Transverse colon (tissue), 4 donors: ENCODE data around the gene KAZN.

Source experiments
- EP300 ChIP-seq: sonication (generic); formaldehyde crosslinking; IDR thresholded peaks from one replicate; pipeline ENCODE4 v1.6.1; 2017; ENCODE audit warnings: antibody characterized with exemption, low read depth
- POLR2A ChIP-seq: fragments of 450-650 bp; IDR thresholded peaks from one replicate; pipeline ENCODE4 v1.6.1; 2016; ENCODE audit warnings: antibody characterized with exemption, mild to moderate bottlenecking, moderate library complexity
- POLR2AphosphoS5 ChIP-seq, 3 donors: sonication (generic); formaldehyde crosslinking; IDR thresholded peaks; one replicate each; pipeline ENCODE4 v1.6.1; 2016; ENCODE audit warnings: antibody characterized with exemption in 3 of 3
- TF ChIP-seq, protein P1 (sequence below), 5 experiments: fragments of 200-600 bp in 3 of 5; fragments of 450-650 bp in 2 of 5; sonication (generic) in 3 of 5; IDR thresholded peaks; 1 replicate in 2 of 5; 2 replicates in 3 of 5; pipeline ENCODE4 v1.5.1; 2016 to 2017; ENCODE audit warnings: antibody characterized with exemption in 5 of 5, inconsistent platforms in 3 of 5, mild to moderate bottlenecking in 2 of 5, moderate library complexity in 1 of 5

DNA sequence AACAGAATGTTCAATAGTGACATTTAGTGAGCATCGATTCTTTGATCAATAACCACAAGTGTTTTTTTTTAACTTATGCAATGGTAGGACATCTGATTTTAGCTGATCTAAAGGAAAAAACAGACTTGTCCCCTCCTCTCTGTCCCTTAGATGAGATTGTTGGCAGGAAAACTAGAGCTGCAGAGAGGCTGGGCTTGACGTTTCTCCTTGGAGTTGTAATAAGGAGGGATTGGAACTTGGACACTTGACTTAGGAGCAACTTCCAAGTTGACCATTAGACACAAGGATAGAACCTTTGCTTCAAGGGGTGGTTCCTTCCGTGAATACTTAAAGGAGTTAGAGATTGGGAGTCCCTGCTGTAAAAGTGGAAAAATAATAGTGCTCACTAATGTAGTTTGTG, 49.9 kb downstream of the KAZN start:
- TF ChIP-seq POLR2AphosphoS5 (IDR thresholded peaks at IDR 0.05), result no peak
- TF ChIP-seq, protein P1, sequence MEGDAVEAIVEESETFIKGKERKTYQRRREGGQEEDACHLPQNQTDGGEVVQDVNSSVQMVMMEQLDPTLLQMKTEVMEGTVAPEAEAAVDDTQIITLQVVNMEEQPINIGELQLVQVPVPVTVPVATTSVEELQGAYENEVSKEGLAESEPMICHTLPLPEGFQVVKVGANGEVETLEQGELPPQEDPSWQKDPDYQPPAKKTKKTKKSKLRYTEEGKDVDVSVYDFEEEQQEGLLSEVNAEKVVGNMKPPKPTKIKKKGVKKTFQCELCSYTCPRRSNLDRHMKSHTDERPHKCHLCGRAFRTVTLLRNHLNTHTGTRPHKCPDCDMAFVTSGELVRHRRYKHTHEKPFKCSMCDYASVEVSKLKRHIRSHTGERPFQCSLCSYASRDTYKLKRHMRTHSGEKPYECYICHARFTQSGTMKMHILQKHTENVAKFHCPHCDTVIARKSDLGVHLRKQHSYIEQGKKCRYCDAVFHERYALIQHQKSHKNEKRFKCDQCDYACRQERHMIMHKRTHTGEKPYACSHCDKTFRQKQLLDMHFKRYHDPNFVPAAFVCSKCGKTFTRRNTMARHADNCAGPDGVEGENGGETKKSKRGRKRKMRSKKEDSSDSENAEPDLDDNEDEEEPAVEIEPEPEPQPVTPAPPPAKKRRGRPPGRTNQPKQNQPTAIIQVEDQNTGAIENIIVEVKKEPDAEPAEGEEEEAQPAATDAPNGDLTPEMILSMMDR (IDR thresholded peaks at IDR 0.05), result no peak
- no peak for TF ChIP-seq POLR2A
- TF ChIP-seq EP300, result no peak
